Colonic mucosa (tissue), 4 donors: ENCODE data around the gene EXOC4. TPM values are rescaled to one million over a fixed set of nuclear protein-coding genes. Genes with fewer than 3 reads are reported as not detected.

Experiments
- DNase-seq: peaks from one replicate; pipeline ENCODE4 v3.0.0-alpha.2; 2020
- H3K27ac ChIP-seq: fragments of 200-600 bp; one replicate; pipeline ENCODE4 v1.8.0; 2021
- H3K27me3 ChIP-seq: fragments of 200-600 bp; one replicate; pipeline ENCODE4 v1.8.0; 2021
- H3K36me3 ChIP-seq: fragments of 200-600 bp; one replicate; pipeline ENCODE4 v1.8.0; 2021
- H3K4me1 ChIP-seq: fragments of 200-600 bp; one replicate; pipeline ENCODE4 v1.8.0; 2021; ENCODE audit warnings: mild to moderate bottlenecking
- H3K4me3 ChIP-seq: fragments of 200-600 bp; one replicate; pipeline ENCODE4 v1.8.0; 2021
- H3K9ac ChIP-seq, 2 donors: one replicate each; pipeline ENCODE4 v1.7.0; 2013; ENCODE audit warnings: control low read depth in 2 of 2, low read depth in 2 of 2, low read length in 2 of 2
- H3K9me3 ChIP-seq: fragments of 200-600 bp; one replicate; pipeline ENCODE4 v1.8.0; 2021
- intact Hi-C: fragments of 100-400 bp; cut with DNase I; formaldehyde crosslinking; loops from one replicate; pipeline ENCODE4 v1.14.1; 2022
- total RNA-seq, 2 donors: library from RNA; stranded (reverse); fragmentation: NEBNext Ultra II Directional in 1 of 2; extraction: Animal tissue kit (Norgen Biotek cat#: 25700) in 1 of 2; gene quantifications; one replicate each; pipeline ENCODE4 v1.2.1, GENCODE V29; 2021
- TF ChIP-seq, protein P1 (sequence below): fragments of 200-600 bp; IDR thresholded peaks from one replicate; pipeline ENCODE4 v1.8.0; 2022; ENCODE audit warnings: antibody characterized with exemption, mild to moderate bottlenecking
- donor health status: healthy.
- donor health status: DM: no; HTN: no; CAD: no.
- donor health status: DM: no; HTN: no; CAD: no.

The EXOC4 gene
- total RNA-seq, 2 donors from 2014 or later: 61.1 to 73.3 TPM

DNA sequence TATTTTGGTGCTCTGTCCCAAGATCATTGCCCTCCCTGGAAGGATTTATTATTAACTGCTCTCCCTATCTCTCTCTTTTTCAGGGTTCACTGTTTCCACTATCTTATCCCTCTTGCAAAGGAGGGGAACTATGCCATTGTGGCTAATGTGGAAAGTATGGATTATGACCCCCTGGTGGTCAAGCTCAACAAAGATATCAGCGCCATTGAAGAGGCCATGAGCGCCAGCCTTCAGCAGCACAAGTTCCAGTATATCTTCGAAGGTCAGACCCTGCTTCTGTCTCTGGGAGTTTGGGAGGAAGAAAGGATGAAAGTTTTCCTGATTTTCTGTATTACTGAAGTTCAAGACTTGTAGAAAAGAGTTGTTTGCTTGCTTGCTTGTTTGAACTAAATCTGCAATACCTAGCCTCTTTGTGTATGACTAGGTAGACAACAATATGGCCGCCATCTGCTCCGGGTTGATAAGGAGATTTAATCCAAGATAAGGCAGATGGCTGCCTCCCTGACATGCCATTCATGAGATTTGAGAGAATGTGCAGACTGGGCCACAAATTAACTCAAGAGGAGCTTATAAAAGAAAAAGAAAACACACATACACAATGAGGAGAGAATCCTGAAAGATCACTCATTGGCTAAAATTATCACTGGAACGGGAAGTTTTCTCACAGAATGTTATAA, 752.1 kb downstream of the EXOC4 start:
- Histone ChIP-seq H3K27ac (no peak overlapping the region), H3K4me3 (no peak overlapping the region), H3K36me3 (no peaks in the 10 kb centered on the region), H3K9me3 (no peaks in the 10 kb centered on the region), H3K27me3 (no peaks in the 10 kb centered on the region), H3K4me1 (no peaks in the 10 kb centered on the region), H3K9ac (no peak overlapping the region)
- intact Hi-C loops: no loop called here
- TF ChIP-seq, protein P1, sequence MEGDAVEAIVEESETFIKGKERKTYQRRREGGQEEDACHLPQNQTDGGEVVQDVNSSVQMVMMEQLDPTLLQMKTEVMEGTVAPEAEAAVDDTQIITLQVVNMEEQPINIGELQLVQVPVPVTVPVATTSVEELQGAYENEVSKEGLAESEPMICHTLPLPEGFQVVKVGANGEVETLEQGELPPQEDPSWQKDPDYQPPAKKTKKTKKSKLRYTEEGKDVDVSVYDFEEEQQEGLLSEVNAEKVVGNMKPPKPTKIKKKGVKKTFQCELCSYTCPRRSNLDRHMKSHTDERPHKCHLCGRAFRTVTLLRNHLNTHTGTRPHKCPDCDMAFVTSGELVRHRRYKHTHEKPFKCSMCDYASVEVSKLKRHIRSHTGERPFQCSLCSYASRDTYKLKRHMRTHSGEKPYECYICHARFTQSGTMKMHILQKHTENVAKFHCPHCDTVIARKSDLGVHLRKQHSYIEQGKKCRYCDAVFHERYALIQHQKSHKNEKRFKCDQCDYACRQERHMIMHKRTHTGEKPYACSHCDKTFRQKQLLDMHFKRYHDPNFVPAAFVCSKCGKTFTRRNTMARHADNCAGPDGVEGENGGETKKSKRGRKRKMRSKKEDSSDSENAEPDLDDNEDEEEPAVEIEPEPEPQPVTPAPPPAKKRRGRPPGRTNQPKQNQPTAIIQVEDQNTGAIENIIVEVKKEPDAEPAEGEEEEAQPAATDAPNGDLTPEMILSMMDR: no peak
- no peak for DNase-seq

DNA sequence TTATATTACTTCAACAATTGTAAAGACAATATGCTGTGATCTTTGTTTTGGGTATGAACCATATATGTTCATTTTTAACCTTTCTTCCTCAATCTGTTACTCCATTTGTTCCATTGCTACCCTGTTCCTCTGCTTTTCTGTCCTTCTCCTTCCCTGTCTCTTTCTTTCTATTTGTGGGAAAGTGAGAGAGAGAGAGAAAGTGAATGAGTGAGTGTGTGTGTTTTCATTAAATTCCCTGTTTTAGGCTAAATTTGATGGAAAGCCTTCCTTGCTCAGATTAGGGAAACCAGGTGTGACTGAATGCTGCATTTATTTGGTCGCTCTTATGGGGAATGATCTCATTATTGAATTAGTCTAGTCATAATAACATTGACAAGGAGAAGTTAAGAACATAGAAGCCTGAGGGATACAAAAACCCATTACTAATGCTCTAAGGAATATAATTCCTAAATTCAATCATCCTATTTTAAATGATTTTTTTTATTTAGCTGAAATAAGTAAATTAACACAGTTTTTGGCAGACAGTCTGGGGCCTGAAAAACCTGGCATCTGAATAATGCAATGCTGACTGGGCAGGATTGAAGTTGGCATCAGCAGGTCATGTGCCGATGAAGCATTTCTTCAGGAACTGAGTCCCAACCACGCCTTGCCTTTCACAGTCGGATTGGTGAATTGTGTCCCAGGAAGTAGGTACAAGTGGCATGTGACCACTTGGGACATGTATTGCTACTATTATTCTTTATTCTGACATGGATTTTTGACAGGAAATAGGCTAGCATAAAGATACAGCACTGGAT, 756.6 kb downstream of the EXOC4 start:
- H3K27me3 ChIP-seq: no peaks in the 10 kb centered on the region
- H3K4me1 ChIP-seq: no peaks in the 10 kb centered on the region
- no peak for DNase-seq
- H3K27ac ChIP-seq: no peak overlapping the region
- intact Hi-C loops: no loop called here
- no peaks in the 10 kb centered on the region for H3K36me3 ChIP-seq
- TF ChIP-seq, protein P1: no peak
- no peak overlapping the region for H3K9ac ChIP-seq
- H3K9me3 ChIP-seq: no peaks in the 10 kb centered on the region
- H3K4me3 ChIP-seq: no peak overlapping the region

DNA sequence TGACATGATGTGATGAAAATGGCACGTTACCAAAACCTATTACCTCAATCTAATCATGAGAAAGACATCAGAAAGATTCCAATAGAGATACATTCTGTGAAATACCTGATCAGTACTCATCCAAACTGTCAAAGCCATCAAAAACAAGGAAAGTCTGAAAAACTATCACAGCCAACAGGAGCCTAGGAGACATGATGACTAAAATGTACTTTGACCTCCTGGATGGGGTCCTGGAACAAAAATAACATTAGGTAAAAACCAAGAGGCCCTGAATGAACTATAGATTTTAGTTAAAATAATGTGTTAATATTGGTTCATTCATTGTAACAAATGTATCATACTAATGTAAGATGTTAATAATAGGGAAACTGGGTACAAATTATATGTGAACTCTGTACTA, 760.4 kb downstream of the EXOC4 start:
- intact Hi-C loops: no loop called here
- no peak overlapping the region for H3K27ac ChIP-seq
- TF ChIP-seq, protein P1: no peak
- H3K27me3 ChIP-seq: no peaks in the 10 kb centered on the region
- no peaks in the 10 kb centered on the region for H3K36me3 ChIP-seq
- no peaks in the 10 kb centered on the region for H3K9me3 ChIP-seq
- H3K9ac ChIP-seq: no peak overlapping the region
- H3K4me3 ChIP-seq: no peak overlapping the region
- DNase-seq: no peak
- H3K4me1 ChIP-seq: no peaks in the 10 kb centered on the region

DNA sequence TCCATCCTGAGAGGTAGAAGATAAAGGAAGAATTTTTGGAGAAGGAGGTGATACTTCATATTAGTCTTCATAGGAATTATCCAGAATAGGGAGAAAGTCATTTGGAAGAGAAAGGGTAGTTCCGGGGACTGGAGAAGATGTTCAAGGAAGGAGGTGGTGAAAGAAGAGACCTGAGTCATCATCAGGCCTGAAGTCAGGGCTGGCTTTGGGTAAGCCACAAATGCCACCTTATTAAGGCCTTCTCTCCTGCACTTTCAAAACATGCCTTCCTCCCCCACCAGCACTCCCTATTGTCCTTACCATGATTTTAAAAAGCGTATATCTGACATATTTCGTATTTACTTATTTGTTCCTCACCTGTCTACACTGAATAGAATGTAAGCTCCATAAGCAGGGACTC, 762.1 kb downstream of the EXOC4 start:
- no peak overlapping the region for H3K9ac ChIP-seq
- no peaks in the 10 kb centered on the region for H3K9me3 ChIP-seq
- H3K4me3 ChIP-seq: no peak overlapping the region
- H3K4me1 ChIP-seq: no peaks in the 10 kb centered on the region
- no peaks in the 10 kb centered on the region for H3K27me3 ChIP-seq
- TF ChIP-seq, protein P1: no peak
- intact Hi-C loops: no loop called here
- no peak for DNase-seq
- no peaks in the 10 kb centered on the region for H3K36me3 ChIP-seq
- H3K27ac ChIP-seq: no peak overlapping the region

DNA sequence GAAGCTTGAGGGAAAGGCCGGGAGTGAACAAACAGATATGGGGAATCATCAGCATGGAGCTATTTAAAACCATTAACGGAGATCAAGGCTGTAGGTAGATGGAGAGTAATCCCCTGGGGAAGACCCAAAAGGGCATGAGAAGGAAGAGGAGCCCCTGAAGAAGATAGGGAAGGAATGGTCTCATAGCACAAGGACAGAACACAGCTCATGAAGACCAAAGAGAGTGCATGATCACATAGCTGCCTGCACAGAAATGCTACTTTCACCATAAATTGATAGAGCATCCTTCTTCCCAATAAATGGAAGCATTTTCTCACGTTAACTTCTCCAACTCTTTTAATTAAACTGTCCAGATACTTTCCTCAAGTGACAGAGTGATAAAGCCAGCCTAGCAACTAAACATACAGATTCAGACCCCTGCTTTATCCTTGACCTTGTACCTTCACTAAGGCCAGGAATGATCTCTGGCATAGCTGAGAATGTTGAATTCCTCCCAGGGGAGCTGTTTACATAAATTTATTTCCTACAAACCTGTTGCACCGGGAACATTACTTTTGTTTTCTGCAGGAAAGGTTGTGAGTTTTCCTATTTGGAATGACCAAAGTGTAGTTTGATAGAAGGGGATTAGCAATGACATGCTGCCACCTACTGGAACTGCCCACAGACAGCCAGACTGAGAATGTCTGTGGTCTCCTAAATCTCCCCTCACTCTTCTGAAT, 763.5 kb downstream of the EXOC4 start:
- Histone ChIP-seq H3K9me3 (no peaks in the 10 kb centered on the region), H3K4me1 (no peaks in the 10 kb centered on the region), H3K27ac (no peak overlapping the region), H3K4me3 (no peak overlapping the region), H3K36me3 (no peaks in the 10 kb centered on the region), H3K9ac (no peak overlapping the region), H3K27me3 (no peaks in the 10 kb centered on the region)
- intact Hi-C loops: no loop called here
- TF ChIP-seq, protein P1: peak; percentile 58
- DNase-seq: peak; percentile 33
